Measurements from ENCODE around the gene NEUROG3. TPM values are rescaled to one million over a fixed set of nuclear protein-coding genes. Genes with fewer than 3 reads are reported as not detected.
A peak's percentile ranks its signal among the peaks of the same experiment; 100 is the strongest.

The NEUROG3 gene
- total and polyA plus RNA-seq, 2 of the 8 experiments (the other 6 are each of a cell fraction or from before 2014, with no cell fraction given), result 0.45 TPM; not detected in 1

GRCh38 chr10:69575164-69575722 is 2.0 kb upstream of the NEUROG3 start:
- Histone ChIP-seq H2AFZ (ENCODE audit: low read length) (no peak overlapping the region), H3K56ac (replicated peaks; ENCODE audit: insufficient read length, low read depth, low read length) (no peak overlapping the region), H4K20me1 (replicated peaks in 1 of 2; ENCODE audit: control insufficient read depth in 1 of 2, insufficient read depth in 2 of 2, low read length in 2 of 2) (peaks cover 5 to 12% of the 10 kb centered on the region in 2 experiments), H3K18ac (ENCODE audit: extremely low read depth, low read length) (peak overlapping the region; percentile 48; the same call in 1 of the 2 replicates), H3K79me1 (ENCODE audit: low read depth, low read length) (no peaks in the 10 kb centered on the region), H3K14ac (ENCODE audit: insufficient read length) (no peak overlapping the region), H4K91ac (replicated peaks; ENCODE audit: insufficient read length, low read length) (peak overlapping the region; percentile 56), H2BK15ac (ENCODE audit: low read length) (peak overlapping the region; percentile 72; the same call in 1 of the 2 replicates), H2BK12ac (ENCODE audit: low read depth, low read length) (0 out of 2 replicates have a peak overlapping the region, but pooled peaks have one; percentile 60), H3K23me2 (ENCODE audit: low read depth, low read length) (peaks cover 27% of the 10 kb centered on the region; the same call in 1 of the 2 replicates), H4K5ac (ENCODE audit: insufficient read length, low read depth, low read length) (no peak overlapping the region), H3K36me3 (ENCODE audit: control insufficient read depth in 2 of 4, insufficient read depth in 4 of 4, low read length in 3 of 4) (no peaks in the 10 kb centered on the region), H3K4ac (replicated peaks; ENCODE audit: insufficient read length, low read depth, low read length) (no peak overlapping the region), H3K27ac (ENCODE audit: low read depth, low read length) (no peak overlapping the region), H3K4me1 (replicated peaks in 1 of 4; ENCODE audit: control insufficient read depth in 3 of 4, insufficient read depth in 4 of 4, low read length in 3 of 4) (peaks cover 17 to 73% (median 48%) of the 10 kb centered on the region in 4 experiments), H3K9ac (replicated peaks in 1 of 4; ENCODE audit: extremely low read depth in 1 of 4, low read depth in 3 of 4, low read length in 3 of 4) (no peak overlapping the region), H4K8ac (ENCODE audit: extremely low read depth, insufficient read depth, low read length) (no peak overlapping the region; the same call in 1 of the 2 replicates), H3K9me3 (ENCODE audit: insufficient read depth in 2 of 2, low read depth in 1 of 2, low read length in 1 of 2) (peaks cover 0 to under 1% of the 10 kb centered on the region in 2 experiments; a peak in 1 of 4 replicates), H3K4me3 (ENCODE audit: extremely low read depth in 1 of 4, insufficient read depth in 2 of 4, low read depth in 3 of 4, low read length in 4 of 4) (peak overlapping the region; percentile 26 to 61 (median 39); a peak in 7 of 8 replicates), H3K23ac (ENCODE audit: insufficient read length) (no peak overlapping the region), H3K27me3 (replicated peaks in 1 of 4; ENCODE audit: control insufficient read depth in 3 of 4, extremely low read depth in 1 of 4, insufficient read depth in 3 of 4, low read length in 3 of 4) (peaks cover 85 to 100% (median 100%) of the 10 kb centered on the region in 4 experiments), H3K79me2 (ENCODE audit: control insufficient read depth in 1 of 2, insufficient read depth in 2 of 2, low read length in 2 of 2) (no peaks in the 10 kb centered on the region), H2AK5ac (ENCODE audit: low read depth, low read length) (peak overlapping the region; percentile 65; the same call in 1 of the 2 replicates), H2BK120ac (replicated peaks; ENCODE audit: low read depth, low read length) (peak overlapping the region; percentile 85), H2BK5ac (ENCODE audit: low read depth, low read length) (peak overlapping the region; percentile 35; the same call in 1 of the 2 replicates), H3K4me2 (ENCODE audit: insufficient read depth in 1 of 2, low read depth in 2 of 2, low read length in 2 of 2) (peak overlapping the region; percentile 95 to 96), H2BK20ac (ENCODE audit: low read length) (0 out of 2 replicates have a peak overlapping the region, but pooled peaks have one; percentile 48)
- WGBS, 2 experiments (ENCODE audit: extremely low coverage in 1 of 2, insufficient coverage in 1 of 2, insufficient read length in 1 of 2, insufficient replicate concordance in 2 of 2, low coverage in 1 of 2, low lambda C conversion rate in 2 of 2, missing lambda C conversion rate in 1 of 2), result 4% methylated on average over 5 of the region's 5 CpGs; no CpG with 5 or more reads in 1 of the 2 experiments
- DNase-seq (ENCODE audit: low read depth in 1 of 2, low spot score in 2 of 2) (no peak), FAIRE-seq (no peak)
- ChIA-PET POLR2A (ENCODE audit: partially characterized antibody) (interaction anchor here (0.7 to 1.1 kb wide), 4 partner anchors 53 to 60 kb away, joined by 3 to 4 read pairs (median 3); no protein-coding TSS in a partner anchor), CTCF (ENCODE audit: partially characterized antibody) (interaction anchor here (1.1 to 47.4 kb wide), 7 partner anchors 14 to 68 kb away, joined by 3 to 578 read pairs (median 6); no protein-coding TSS in a partner anchor)
